Umbilical cord (tissue), 2 donors: ENCODE results near the gene SRCAP. TPM values are rescaled to one million over a fixed set of nuclear protein-coding genes. Genes with fewer than 3 reads are reported as not detected.

ENCODE experiments used
- DNase-seq: peaks from one replicate; pipeline ENCODE4 v3.0.0-alpha.2; 2015; ENCODE audit warnings: low spot score
- total RNA-seq: library from RNA; depleted of rRNA; stranded (reverse); fragments of >200 nt; gene quantifications from one replicate; pipeline ENCODE4 v1.2.3, GENCODE V29; 2014; ENCODE audit warnings: low replicate concordance; ENCODE audit not compliant: insufficient read depth

The SRCAP gene
- total RNA-seq, 1 donor from 2014 or later, result 22.6 TPM

DNA sequence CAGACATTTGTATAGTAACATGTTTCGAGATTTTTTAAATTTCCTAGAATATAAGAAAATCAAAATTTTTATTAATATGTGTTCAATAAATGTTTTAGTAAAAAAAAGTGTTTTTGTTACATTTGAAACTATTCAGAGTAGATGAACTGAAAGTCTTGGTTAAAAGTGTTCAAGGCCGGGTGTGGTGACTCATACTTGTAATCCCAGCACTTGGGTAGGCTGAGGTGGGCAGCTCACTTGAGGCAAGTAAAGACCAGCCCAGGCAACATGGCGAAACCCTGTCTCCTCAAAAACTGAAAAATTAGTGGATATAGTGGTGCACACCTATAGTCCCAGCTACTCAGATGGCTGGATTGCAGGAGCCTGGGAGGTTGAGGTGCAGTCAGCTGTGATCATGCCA lies 32.4 kb downstream of the SRCAP start:
- DNase-seq, result no peak

DNA sequence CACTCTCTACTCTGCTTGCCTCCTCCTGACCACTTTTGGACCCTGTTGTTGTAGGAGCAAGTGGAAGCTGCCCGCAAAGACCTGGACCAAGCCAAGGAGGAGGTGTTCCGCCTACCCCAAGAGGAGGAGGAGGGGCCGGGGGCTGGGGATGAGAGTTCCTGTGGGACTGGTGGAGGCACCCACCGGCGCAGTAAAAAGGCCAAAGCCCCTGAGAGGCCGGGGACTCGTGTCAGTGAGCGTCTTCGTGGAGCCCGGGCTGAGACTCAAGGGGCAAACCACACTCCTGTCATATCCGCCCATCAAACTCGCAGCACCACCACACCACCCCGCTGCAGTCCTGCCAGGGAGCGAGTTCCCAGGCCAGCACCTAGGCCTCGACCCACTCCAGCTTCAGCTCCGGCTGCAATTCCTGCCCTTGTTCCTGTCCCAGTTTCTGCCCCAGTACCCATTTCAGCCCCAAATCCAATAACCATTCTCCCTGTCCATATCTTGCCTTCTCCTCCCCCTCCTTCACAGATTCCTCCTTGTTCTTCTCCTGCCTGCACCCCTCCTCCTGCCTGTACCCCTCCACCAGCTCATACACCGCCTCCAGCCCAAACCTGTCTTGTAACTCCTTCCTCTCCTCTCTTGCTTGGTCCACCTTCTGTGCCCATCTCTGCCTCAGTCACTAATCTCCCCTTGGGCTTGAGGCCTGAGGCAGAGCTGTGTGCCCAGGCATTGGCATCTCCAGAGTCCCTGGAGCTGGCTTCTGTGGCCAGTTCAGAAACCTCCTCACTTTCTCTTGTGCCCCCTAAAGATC lies 38.2 kb downstream of the SRCAP start:
- DNase-seq, result no peak

GRCh38 chr16:30737794-30738648 lies 39.0 kb downstream of the SRCAP start:
- DNase-seq, result no peak

DNA sequence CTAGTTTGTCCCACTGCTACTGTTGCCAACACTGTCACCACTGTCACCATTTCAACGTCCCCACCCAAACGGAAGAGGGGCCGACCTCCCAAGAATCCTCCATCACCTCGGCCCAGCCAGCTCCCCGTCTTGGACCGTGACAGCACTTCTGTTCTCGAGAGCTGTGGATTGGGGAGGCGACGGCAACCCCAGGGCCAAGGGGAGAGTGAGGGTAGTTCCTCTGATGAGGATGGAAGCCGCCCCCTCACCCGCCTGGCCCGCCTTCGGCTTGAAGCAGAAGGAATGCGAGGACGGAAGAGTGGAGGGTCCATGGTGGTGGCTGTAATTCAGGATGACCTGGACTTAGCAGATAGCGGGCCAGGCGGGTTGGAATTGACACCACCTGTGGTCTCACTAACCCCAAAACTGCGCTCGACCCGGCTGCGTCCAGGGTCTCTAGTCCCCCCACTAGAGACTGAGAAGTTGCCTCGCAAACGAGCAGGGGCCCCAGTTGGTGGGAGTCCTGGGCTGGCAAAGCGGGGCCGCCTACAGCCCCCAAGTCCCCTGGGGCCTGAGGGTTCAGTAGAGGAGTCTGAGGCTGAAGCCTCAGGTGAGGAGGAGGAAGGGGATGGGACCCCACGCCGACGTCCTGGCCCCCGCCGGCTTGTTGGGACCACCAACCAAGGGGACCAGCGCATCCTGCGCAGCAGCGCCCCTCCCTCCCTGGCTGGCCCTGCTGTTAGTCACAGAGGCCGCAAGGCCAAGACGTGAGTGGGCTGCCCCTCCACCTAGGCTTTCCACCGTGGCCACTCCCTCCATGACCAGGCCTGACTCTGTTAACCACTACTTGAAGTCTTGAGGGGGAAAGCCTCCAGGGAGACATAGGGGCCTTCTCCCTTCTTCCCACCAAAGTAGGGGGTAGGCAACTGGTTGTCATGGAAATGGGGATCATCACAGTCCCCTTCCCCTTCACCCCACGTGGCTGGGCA lies 40.3 kb downstream of the SRCAP start:
- DNase-seq, result no peak

GRCh38 chr16:30740364-30741251 lies 41.6 kb downstream of the SRCAP start:
- DNase-seq, result peak; percentile 64

DNA sequence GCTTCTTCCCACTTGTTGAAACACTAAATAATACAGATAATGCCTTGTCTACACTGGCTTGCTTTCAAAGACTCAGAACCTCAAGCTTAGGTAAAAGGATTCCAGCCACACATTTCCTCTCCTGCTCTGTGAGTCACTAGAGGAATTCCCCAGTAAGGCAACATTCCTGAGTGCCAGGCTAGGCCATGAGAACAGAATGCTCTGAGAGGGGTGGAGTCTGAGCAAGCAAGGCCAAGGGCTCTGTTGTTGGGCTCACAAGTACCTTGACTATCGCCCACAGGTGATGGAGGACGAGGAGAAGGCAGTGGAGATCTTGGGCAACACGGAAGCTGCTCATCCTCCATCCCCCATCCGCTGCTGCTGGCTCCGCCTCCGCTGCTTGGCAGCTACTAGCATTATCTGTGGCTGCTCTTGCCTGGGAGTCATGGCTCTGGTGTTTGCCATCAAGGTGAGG lies 42.5 kb downstream of the SRCAP start:
- peak; percentile 70 for DNase-seq

DNA sequence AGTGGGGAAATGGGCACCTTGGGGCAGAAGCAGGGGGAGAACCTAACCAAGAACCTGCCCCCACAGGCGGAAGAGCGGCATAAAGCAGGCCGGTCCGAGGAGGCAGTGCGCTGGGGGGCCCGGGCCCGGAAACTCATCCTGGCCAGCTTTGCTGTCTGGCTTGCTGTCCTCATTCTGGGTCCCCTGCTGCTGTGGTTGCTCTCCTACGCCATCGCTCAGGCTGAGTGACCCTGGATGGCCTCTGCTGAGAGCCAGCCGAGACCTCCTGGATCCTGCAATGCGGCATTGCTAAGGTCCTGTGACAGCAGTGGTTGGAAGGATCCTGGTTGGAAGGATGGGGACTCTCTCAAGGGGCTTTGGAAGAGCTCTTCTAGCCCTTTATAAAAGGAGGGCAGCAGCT lies 44.7 kb downstream of the SRCAP start:
- DNase-seq, result no peak

DNA sequence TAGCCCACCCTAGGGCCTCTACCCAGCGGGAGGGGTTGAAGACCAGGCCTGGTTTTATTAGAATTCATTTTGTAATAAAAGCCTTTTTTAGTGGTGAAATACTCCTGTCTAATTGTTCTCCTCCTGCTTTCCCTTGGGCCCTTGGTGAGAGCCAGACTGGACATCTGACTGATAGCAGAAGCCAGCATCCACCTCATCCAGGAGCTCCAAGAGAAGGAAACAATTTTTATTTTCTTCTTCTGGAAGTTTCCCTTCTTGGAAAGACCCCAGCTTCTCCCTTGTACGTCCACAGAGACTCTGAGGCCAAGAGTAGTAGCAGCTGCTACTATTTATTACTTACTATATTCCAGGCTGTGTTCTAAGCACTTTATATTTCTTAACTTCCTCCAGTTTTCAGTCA lies 45.2 kb downstream of the SRCAP start:
- no peak for DNase-seq

GRCh38 chr16:30745082-30745481 lies 46.1 kb downstream of the SRCAP start:
- no peak for DNase-seq

GRCh38 chr16:30746638-30747175 lies 47.7 kb downstream of the SRCAP start:
- no peak for DNase-seq

DNA sequence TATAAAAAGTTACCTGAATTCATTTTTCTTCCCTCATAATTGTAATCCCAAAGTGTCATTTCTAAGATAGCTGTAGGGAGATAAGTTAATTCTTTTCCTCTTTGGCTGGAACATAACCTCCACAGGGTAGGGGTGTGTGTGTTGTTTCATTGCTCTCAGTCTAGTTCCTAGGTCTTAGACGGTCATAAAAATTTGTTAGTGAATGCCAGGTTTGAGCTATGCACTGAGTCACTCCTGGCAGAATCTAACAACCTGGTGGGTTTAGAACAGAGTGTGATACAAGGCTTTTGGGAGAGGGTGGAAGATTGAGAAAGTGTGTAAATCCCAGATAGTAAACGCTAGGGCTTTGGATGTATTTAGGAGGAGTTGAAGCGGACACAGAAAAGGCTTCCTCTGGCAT lies 48.4 kb downstream of the SRCAP start:
- peak; percentile 75 for DNase-seq

DNA sequence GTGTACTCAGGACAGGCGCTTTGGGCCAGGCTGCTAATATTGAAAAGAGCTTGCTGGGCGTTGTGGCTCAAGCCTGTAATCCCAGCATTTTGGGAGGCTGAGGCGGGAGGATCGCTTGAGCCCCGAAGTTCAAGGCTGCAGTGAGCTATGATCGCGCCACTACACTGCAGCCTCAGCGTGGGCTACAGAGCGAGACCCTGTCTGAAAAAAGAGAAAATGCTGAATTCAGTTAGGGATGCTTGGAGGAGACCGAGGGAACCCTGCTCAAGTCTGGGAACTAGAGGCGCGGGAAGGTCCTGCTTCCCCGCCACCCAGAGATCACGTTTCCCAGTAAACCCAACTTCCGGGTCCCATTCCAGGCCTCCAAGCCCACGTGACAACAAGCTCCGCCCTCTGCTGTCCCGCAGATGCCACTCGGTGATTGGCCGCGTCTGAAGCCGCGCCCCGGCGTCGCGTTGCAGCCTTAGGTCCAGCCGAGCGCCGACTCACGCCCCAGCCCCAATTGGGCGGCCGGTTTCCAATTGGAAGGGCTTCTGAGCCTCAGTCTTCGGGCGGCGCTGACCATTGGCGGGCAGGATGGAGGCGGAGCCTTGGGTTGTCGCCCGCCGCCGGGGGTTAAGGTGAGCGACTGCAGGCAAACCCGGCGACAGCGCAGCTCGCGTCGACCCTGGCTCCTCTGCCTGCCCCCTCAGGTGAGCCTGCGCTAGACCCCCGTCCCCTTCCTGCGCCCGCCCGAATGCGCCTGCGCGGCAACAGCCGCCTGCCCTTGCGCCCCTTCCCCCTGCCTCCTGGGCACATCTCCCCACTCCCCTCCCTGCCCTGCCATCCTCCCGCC lies 49.0 kb downstream of the SRCAP start, which contains the start of gene PHKG2:
PHKG2 (plus strand) TSS at position 627 of the 835 bp plus-strand sequence. CDS start 396 bp downstream, outside the sequence.
- DNase-seq, result peak; percentile 100

- peak; percentile 30 for DNase-seq
These were observed 49.9 kb downstream of the SRCAP start for GRCh38 chr16:30748634-30749445.

DNA sequence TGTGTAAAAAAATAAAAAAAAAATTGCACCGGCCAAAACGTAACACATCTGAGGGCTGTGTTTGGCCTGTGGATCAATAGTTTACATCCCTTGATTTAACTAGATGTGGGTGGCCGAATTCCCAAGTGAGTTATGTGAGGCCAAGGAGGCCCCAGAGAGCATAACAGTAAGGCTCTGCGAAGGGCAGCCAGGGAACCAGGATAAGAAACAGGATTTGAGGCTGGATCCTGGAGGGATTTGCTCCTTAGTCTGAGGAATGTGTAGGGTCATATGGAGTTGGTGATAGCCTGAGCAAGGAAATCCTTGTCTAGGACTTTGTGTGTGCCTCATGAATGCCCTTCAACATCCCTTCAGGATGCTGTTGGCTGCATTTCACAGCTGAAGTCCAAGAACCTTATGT lies 51.2 kb downstream of the SRCAP start:
- peak; percentile 81 for DNase-seq

DNA sequence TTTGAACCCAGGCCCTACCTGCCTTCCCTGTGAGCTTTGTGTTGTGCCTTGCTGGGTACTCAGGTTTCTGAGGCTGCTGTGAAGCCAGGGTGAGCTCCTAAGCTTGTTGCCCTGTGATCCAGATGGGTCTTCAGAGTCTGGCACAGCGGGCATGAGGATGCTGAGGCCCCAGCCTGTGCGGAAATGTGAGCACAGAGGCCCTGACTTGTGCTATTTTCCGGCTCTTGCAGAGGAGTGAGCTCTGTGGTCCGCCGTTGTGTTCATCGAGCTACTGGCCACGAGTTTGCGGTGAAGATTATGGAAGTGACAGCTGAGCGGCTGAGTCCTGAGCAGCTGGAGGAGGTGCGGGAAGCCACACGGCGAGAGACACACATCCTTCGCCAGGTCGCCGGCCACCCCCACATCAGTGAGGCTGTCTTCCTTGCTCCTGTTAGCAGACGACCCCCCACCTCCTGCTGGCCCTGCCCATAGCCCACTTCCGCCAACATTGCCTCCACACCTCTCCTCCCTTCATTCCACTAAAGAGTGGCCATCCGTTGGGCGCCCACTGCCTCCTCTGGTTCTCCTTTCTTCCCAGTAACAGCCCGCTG lies 52.0 kb downstream of the SRCAP start:
- no peak for DNase-seq

DNA sequence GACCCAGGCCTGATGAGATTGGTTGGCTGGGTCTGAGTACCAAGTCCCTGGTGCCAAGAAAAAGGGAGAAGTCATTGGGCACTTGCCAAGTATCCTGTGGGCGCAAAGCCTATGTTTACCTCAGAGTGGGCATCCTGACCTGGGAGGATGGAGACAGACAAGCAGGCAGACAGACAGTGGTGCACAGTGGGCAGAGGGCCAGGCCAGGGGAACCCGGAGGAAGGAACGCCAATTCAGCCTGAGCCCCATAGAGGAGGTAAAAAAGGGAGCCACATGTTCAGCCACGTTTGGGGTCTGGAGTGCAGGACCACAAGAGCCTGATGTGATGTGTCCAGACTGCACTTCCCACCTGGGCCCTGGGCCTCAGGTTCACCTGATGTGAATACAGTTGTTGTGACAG lies 54.6 kb downstream of the SRCAP start:
- no peak for DNase-seq

DNA sequence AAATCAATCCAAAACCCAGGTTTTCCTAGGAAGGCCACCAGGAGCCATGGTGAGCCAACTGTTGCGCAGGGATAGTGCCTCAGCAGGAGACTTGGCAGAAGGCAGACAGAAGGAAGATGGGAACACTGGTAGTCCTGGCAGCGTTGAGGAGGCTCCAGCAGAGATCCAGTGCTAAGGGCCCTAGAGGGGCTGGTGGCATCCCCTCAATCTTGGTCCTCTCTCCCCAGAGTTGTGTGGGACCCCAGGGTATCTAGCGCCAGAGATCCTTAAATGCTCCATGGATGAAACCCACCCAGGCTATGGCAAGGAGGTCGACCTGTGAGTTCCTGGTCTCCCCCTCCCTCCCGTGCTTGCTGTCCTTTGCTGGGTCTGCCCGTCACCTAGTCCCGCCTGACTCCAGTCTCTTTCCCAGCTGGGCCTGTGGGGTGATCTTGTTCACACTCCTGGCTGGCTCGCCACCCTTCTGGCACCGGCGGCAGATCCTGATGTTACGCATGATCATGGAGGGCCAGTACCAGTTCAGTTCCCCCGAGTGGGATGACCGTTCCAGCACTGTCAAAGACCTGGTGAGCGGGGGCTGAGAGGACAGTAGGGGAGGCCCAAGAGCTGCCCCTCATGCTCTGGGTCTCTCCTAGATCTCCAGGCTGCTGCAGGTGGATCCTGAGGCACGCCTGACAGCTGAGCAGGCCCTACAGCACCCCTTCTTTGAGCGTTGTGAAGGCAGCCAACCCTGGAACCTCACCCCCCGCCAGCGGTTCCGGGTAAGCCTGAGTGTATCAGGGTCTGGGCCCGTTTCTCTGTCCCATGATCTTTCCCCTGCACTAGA lies 57.2 kb downstream of the SRCAP start:
- DNase-seq, result no peak
